ENCODE data around the gene MAP7D1. TPM values are rescaled to one million over a fixed set of nuclear protein-coding genes. Genes with fewer than 3 reads are reported as not detected.
"Not testable (repeated sequence)": the region's sequence is repeated elsewhere in the genome, so short reads cannot be mapped to it uniquely, and the experiment has no call there.

The MAP7D1 gene
- total RNA-seq, 1 donor from 2014 or later = 103 TPM

DNA sequence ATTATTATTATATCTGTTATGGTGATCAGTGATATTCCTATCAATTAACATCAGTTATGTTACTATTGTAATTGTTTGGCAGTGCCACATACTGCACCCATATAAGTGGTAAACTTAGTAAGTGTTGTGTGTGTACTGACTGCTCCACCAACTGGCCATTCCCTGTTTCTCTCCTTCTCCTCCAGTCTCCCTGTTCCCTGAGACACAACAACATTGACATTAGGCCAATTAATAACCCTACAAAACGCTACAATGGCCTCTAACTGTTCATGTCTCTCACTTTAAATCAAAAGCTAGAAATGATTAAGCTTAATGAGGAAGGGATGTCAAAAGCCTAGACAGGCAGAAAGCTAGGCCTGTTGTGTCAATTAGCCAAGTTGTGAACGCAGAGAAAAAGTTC is 61.7 kb downstream of the MAP7D1 start:
- DNase-seq (ENCODE audit: low spot score in 2 of 2, unreplicated experiment in 2 of 2) = no peak
- TF ChIP-seq CTCF (IDR thresholded peaks at IDR 0.05; ENCODE audit: unreplicated experiment) = no peak
- Mint-ChIP-seq H3K27me3 (ENCODE audit: low read depth) (no peaks in the 10 kb centered on the region), H3K9me3 (no peaks in the 10 kb centered on the region), H3K36me3 (no peaks in the 10 kb centered on the region), H3K4me1 (no peaks in the 10 kb centered on the region), H3K4me3 (no peak overlapping the region), H3K27ac (no peak overlapping the region)

DNA sequence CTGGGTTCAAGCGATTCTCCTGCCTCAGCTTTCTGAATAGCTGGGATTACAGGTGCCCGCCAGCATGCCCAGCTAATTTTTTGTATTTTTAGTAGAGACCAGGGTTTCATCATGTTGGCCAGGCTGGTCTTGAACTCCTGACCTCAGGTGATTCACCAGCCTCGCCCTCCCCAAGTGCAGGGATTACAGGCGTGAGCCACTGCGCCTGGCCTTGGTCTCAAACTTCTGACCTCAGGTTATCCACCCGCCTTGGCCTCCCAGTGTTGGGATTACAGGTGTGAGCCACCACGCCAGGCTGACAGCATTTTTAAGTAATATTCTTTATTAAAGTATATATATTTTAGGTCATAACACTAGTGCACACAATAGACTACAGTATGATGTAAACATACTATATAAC is 65.9 kb downstream of the MAP7D1 start:
- H3K4me1 Mint-ChIP-seq = peaks cover 24% of the 10 kb centered on the region
- H3K27ac Mint-ChIP-seq; H3K9me3 Mint-ChIP-seq; DNase-seq (ENCODE audit: low spot score in 2 of 2, unreplicated experiment in 2 of 2); H3K27me3 Mint-ChIP-seq (ENCODE audit: low read depth); H3K4me3 Mint-ChIP-seq; H3K36me3 Mint-ChIP-seq: not testable (repeated sequence)

DNA sequence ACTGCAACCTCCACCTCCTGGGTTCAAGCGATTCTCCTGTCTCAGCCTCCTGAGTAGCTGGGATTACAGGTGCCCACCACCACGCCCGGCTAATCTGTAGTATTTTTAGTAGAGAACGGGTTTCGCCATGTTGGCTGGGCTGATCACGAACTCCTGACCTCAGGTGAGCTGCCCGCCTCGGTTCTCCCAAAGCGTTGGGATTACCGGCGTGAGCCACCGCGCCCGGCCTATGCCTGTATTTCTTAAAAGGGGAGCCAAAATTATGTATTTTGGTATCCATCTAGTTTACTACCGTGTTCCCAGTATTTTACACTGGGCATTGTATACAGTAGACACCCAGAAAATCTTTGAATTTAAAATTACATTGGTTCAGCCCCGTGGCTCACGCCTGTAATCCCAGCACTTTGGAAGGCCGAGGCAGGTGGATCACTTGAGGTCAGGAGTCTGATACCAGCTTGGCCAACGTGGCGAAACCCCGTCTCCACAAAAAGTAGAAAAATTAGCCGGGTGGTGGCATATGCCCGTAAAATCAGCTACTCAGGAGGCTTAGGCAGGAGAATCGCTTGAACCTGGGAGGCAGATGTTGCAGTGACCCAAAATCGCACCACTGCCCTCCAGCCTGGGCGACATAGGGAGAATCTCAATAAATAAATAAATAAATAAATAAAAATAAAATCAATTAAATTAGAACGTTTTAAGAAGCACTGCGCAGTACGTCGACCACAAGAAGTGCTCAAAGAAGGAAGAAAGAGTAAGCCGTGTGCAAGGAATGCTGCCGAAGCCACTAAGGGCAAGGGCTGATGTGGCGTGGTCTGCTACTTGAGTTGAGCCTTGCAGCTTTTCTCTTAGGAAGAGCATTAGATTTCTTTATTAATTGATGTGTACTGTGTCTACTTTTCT is 66.8 kb downstream of the MAP7D1 start:
- Mint-ChIP-seq H3K36me3 (peaks cover 8% of the 10 kb centered on the region), H3K27me3 (ENCODE audit: low read depth) (no peaks in the 10 kb centered on the region), H3K4me3 (peak overlapping the region; percentile 98), H3K9me3 (no peaks in the 10 kb centered on the region), H3K27ac (peak overlapping the region; percentile 99), H3K4me1 (peaks cover 25% of the 10 kb centered on the region)
- no peak for DNase-seq (ENCODE audit: low spot score in 2 of 2, unreplicated experiment in 2 of 2)
- TF ChIP-seq CTCF (IDR thresholded peaks at IDR 0.05; ENCODE audit: unreplicated experiment) = no peak

- H3K27me3 Mint-ChIP-seq (ENCODE audit: low read depth) = no peaks in the 10 kb centered on the region
- peaks cover 8% of the 10 kb centered on the region for H3K36me3 Mint-ChIP-seq
- peak overlapping the region; percentile 99 for H3K27ac Mint-ChIP-seq
- TF ChIP-seq CTCF (IDR thresholded peaks at IDR 0.05; ENCODE audit: unreplicated experiment) = no peak
- peak overlapping the region; percentile 98 for H3K4me3 Mint-ChIP-seq
- no peaks in the 10 kb centered on the region for H3K9me3 Mint-ChIP-seq
- H3K4me1 Mint-ChIP-seq = peaks cover 25% of the 10 kb centered on the region
- DNase-seq (ENCODE audit: low spot score in 2 of 2, unreplicated experiment in 2 of 2) = no peak
Observed at GRCh38 chr1:36223381-36223995, 67.5 kb downstream of the MAP7D1 start.

DNA sequence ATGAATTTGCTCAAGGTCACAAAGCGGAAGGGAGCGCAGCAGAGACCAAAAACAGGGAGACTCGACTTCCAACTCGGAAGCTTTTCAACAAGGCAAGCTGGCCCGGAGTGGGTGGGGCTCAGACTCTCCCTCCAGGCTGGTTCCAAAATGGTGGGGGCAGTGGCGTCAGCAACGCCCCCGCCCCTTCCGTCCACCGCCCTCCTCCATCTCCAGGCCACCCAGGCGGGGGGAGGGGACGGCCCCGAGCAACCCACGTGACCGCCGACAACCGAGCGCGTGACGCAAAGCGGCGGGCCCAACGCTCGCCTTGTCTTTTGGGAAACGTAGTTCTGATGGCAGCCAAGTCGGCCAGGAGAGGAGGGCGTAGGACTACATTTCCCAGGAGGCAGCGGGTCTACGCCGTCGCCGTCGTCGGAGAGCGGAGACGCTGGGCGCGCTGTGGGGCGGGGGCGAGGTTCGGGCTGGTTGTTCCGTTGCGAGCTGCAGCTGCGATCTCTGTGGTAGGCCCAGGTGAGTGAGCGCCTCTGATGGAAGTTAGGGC is 68.1 kb downstream of the MAP7D1 start, which contains the start of gene THRAP3:
TSS of gene THRAP3 (plus strand) at position 448 of the 541 bp plus-strand sequence. CDS start 58,121 bp downstream, outside the sequence.
- Mint-ChIP-seq H3K4me3 (peak within 1 kb of the TSS; percentile 98), H3K4me1 (peaks cover 25% of the 10 kb centered on the region), H3K36me3 (peaks cover 8% of the 10 kb centered on the region), H3K27me3 (ENCODE audit: low read depth) (no peaks in the 10 kb centered on the region), H3K27ac (peak within 1 kb of the TSS; percentile 99), H3K9me3 (no peaks in the 10 kb centered on the region)
- no peak for TF ChIP-seq CTCF (IDR thresholded peaks at IDR 0.05; ENCODE audit: unreplicated experiment)
- DNase-seq (ENCODE audit: low spot score in 2 of 2, unreplicated experiment in 2 of 2) = peak; percentile 98 to 100
